Loucy (cell line): ENCODE measurements around the gene PRSS56.

Experiments
- EZH2phosphoT487 ChIP-seq: fragments of 200-600 bp; IDR thresholded peaks from 2 replicates; pipeline ENCODE4 v1.6.1; 2018; ENCODE audit warnings: antibody characterized with exemption, mild to moderate bottlenecking, moderate library complexity, borderline replicate concordance
- TF ChIP-seq, protein P1 (sequence below): fragments of 200-600 bp; sonication (generic); conservative IDR thresholded peaks from 2 replicates; pipeline ENCODE4 v1.5.1; 2014; ENCODE audit warnings: mild to moderate bottlenecking, antibody characterized with exemption, low read length

DNA sequence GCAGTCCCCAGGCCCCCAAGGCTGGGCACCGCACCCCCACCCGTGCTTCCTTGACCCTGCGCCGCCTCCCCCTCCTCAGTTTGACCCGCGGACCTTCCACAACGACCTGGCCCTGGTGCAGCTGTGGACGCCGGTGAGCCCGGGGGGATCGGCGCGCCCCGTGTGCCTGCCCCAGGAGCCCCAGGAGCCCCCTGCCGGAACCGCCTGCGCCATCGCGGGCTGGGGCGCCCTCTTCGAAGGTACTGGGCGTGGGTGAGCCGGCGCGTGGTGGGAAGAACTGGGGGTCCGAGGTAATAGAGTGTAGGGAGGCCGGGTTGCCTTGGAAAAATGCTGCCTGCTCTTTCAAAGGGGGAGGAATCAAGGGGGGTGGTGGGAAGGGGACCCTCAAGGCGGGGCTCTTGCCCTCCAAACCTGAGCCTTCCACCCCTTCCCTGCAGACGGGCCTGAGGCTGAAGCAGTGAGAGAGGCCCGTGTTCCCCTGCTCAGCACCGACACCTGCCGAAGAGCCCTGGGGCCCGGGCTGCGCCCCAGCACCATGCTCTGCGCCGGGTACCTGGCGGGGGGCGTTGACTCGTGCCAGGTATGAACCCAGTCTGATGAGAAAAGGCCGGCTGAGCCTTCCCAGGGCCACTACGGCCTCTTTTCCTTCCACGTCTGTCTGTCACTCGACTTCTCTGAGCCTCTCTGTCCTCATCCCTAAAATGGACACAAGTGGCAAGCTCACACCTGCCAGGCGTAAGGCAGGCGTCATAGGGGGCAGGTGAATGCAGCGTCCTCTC lies 2.6 kb downstream of the PRSS56 start:
- TF ChIP-seq, protein P1, sequence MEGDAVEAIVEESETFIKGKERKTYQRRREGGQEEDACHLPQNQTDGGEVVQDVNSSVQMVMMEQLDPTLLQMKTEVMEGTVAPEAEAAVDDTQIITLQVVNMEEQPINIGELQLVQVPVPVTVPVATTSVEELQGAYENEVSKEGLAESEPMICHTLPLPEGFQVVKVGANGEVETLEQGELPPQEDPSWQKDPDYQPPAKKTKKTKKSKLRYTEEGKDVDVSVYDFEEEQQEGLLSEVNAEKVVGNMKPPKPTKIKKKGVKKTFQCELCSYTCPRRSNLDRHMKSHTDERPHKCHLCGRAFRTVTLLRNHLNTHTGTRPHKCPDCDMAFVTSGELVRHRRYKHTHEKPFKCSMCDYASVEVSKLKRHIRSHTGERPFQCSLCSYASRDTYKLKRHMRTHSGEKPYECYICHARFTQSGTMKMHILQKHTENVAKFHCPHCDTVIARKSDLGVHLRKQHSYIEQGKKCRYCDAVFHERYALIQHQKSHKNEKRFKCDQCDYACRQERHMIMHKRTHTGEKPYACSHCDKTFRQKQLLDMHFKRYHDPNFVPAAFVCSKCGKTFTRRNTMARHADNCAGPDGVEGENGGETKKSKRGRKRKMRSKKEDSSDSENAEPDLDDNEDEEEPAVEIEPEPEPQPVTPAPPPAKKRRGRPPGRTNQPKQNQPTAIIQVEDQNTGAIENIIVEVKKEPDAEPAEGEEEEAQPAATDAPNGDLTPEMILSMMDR: no peak
- TF ChIP-seq EZH2phosphoT487: no peak
